HG03521 (cell line): ENCODE data around the gene VDR.

ENCODE experiments used
- ATAC-seq: cut with Tn5 transposase; IDR thresholded peaks from one replicate; pipeline ENCODE4 v1.9.1; 2021; ENCODE audit warnings: mild to moderate bottlenecking, moderate library complexity; ENCODE audit not compliant: unreplicated experiment

Gene VDR

DNA sequence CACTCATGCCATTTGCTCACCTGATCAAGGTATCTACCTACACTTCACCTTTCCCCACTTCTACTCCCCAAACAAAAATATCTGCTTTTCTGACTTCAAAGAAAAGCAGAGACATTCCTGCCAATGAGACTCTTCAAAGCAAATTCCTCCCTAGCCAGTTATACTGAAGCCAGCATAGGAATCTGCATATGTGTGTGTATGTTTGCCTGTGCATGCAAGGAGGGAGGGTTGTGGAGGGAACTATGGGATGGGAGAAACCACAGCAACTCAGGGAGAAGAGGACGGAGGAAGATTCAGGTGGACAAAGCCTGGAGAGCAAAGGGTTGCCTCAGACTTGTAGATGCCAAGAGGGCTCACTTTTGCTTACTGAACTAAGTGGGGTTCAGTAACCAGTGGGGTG, 26.4 kb upstream of the VDR start:
- no peak for ATAC-seq

DNA sequence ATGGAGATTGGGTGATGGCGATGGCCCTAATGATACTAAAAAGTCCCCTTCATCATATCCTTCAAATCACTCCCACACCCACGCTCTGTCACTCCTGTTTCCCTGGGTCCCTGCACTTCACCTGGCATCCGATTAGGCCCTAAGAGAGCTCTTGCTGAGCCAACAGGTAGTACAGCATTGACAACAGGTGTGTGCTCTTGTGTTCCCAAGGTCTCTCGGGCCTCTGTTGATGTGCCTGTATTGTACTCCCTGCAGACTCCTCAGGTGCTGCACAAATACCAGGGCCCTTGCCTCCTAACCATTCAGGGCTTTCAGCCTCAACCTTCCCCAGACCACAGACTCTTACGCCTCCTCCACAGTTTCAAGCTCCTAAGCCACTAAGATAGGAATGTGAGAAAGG, 25.8 kb upstream of the VDR start:
- ATAC-seq = no peak

DNA sequence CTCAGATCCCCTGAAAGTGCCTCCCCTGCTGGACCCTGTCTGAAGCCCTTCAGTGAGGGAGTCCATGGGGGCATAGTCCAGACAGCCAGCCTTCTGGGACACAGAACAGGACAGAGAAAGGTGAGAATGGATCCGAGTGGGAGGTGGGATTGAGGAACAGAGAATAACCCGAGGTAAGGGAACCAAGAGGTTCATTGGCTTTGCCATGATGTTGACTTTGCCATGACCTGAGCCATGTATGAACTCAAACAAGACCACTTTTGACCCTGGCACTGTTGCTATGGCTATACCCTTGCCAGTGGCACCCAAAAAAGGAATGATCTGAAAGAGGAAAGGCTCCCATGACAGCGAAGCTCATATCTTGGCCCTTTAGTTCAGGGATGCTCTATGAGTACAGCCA, 22.6 kb upstream of the VDR start:
- ATAC-seq = no peak

DNA sequence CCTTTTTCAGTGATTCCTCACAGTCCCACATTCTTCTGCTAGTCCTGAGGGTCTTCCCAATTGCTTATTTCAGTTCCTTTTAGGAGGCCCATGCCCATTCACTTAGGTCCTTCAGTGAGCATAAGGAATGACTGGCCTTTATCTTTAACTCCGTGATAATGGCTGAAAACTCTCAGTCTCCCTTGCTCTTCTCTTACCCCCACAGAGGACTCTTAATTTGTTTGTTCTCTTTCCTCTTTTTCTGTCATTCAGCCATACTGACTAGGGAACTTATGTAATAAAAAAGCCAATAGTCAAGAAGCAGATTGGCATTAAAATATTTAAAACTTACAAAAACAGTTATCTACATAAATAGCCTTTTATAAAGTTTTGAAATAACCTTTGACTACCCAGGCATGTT, 17.1 kb upstream of the VDR start:
- ATAC-seq = no peak

DNA sequence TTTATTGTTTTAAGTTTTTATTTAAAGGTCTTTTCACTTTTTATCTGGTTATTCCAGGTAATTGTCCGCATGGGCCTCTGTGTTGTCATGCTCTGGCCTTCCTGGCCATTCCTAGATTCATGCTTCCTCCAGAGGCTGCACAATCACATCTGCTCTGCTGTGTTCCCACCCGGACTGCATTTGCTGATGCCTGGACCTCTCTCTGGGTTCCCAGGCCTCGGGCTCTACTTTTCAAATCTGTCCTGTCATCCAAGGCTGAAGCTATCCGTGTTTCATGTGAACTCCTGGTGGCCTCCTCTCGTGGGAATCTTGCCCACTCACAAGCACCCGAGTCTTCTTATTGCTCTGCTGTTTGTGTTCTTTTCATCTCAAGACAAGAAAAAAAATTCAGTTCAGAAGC, 16.1 kb upstream of the VDR start:
- ATAC-seq = no peak

DNA sequence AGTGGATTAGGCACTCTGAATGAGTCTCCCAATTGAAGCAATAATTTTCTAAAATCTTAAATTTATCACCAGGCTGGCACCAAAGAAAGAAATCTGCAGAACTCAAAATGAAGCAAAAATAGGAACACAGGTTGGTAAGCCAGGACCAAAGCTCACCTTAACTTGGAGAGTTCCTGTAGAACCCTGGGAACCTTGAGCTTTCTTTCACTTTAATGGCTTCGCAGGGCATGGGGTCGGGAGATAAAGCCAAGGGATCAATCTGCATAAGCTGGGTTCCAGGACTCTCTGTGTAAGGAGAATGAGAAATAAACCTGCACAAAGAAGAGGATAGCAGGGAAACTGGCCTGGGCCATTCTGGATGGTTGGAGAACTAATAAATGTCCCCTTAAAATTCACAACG, 8.3 kb upstream of the VDR start:
- ATAC-seq = no peak

DNA sequence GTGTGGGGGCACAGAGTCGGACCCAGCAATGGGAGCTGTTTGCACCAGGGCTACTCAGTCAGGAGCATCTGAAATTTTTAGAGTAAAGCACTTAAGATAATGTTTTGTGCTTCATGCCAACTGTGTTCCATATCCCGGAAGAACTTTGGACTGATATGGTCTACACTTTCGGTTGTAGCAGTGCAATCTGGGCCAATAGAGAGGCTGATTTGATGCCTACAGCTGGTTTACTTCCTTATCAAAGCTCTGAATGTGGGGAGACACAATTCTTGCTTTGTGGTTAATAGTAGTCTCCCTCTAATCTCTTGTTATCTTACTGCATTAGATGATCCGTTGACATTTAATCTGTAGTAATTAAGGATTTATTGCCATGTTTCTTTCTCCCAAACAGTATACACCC, 7.8 kb upstream of the VDR start:
- no peak for ATAC-seq

DNA sequence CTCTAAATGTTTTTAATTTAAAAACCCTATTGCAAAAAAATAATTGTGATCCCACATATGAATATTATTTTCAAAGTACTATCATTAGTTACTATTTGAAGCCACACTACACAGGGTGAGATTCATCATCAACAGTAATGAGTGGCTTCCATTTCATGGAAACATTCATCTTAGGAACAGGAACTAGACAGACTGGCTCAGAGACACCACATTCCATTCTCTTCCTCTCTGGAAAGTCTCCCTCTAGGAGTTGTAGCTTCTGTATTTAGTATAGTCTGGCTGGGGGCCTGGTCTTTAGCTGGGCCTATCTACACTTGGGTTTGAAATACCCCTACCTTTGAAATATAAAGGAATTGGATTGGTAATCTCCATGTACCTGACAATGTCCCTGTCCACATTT, 6.2 kb upstream of the VDR start:
- ATAC-seq = no peak

DNA sequence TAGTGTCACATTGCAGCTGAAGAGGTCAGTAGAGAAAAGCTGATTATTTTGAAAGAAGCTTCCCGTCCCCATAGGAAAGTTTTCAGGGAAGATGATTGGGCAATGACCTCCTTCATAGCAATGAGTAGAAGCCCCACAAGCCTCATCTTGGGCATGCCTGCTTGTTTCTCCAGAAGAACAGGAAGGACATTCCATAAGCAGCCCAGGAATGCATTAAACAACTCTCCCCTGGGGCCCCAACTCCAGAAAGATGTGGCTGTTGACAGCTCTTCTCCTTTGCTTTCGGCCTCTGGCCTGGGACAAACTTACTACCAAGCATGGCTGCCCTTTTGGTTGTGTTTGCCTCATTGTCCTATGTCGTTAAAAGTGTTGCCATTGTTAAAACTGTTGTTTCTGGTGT, 5.7 kb upstream of the VDR start:
- no peak for ATAC-seq

DNA sequence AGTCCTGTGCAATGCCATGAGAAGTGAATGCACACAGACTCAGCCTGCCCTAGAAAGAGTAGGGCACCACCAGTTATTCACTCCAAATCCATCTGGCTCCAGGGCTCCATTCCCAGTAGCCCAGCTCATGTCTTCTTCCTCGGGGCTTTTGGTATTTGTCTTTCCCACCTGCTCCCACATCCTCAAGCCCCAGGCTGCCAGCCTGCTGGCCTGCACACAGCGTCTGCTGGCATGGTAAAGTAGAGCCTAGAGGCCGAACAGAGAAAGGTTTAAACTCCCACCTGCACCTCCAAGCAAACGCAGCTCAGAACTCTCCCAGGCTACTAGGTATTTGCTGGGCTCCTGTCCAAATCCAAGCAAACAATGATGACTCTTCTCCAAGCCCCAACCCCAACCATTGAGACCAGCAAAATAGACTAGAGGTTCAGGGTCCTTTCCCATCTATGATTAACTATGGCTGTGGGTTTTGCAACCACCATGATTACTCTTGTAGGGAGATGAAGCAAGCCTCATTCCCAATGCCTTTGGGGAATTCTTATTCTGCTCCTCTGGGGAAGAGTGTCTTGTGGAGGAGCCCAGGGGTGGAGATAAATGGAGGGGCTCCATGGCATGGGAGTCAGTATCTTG, 5.2 kb upstream of the VDR start:
- ATAC-seq = no peak

DNA sequence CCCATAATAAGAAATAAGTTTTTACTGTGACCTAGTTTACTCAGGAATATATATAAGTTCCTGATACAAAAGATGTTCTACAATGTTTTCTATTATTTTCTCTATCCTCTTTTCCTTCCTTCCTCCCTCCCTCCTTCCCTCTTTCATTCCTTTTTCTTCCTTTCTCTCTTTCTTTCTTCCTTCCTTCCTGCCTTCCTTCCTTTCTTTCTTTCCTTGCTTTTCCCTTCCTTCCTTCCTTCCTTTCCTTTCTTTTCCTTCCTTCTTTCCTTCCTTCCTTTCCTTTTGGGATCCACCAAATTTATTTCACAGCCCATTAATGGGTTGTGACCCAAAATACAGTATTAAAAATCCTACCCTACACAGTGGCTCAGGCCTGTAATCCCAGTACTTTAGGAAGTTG, 3.9 kb upstream of the VDR start:
- no peak for ATAC-seq

DNA sequence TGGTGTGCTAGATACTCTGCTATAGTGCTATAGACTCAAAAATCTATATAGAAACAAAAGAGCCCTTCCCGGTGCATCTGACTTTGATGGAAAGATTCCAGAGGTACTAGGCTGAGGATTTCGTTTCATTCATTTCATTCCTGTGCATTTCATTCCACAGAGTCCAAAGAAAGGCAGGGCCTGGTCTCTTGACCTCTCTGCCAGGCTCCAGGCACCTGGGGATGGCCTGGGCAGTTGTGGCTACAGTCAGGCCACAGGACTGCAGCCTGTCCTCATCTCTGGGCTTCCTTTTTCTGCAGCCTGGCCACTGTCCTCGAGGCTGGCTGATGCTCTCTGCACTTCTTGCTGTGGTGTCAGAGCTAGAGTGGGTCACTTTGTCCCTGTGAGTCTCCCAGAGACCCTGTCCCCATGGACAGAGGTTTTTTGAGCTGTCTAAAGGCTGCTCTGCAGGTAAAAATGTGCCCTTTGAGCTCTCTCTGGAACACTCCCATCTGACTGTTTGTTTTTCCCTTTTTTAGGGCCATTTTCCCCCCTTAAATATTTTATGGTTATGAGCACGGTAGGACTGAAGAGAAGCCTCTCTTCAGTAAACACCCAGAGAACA, 3.2 kb upstream of the VDR start:
- ATAC-seq = no peak

DNA sequence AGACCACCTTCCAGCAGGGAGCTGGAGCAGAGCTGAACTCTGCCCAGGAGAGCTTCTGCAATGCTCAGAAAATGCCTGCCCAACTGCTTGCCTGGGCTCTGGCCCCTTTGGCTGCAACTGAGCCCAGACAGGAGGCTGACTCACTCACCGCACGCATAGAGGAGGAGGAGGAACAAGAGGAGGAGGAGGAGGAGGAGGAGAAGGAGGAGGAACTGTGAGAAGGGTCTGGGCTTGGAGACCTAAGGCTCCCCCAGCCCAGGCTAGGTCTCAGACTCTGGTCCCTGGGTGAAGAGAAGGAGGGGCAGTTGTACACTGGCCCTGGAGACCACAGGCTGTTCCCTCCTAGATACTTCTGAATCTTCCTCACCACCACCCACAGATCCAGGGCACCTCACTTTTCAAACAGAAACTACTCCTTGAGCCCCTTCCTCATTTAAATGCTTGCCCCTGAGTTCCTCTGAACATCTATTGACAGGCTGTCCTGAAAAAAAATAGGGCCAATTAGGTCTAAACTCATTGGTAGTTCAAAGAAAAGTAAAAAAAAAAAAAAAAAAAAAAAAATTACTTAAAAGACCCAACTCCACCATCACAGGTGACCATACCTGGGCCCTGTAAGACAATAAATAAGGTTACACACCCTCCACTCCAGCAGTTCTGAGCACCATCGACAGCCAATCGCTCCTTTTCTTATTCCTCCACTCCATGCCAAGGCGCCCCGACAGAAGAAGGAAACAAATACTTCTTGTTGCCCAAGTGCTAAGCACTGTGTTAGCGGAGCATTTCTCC, 674 bp downstream of the VDR start:
- no peak for ATAC-seq

DNA sequence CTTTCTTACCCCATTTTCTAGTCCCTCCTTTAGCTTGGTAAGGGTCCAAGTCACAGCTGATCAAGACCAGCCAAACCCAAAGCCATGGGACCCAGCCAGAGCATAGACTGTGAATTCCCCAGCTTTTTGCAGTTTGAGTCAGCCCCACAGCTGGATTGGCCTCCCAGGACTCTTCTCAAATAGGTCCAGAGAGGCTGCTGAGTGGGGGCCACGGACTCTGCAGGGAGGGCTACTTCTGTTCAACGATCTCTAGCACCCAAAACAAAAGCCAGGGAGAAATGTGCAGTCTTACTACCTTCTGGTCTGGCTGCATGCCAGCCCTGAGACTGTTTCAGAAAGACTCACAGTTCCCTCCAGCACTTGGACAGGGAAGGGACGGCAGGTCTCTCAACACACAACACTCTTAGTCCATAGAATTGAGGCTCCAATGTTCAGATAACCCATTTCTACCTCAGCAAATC, 1.6 kb downstream of the VDR start:
- no peak for ATAC-seq

DNA sequence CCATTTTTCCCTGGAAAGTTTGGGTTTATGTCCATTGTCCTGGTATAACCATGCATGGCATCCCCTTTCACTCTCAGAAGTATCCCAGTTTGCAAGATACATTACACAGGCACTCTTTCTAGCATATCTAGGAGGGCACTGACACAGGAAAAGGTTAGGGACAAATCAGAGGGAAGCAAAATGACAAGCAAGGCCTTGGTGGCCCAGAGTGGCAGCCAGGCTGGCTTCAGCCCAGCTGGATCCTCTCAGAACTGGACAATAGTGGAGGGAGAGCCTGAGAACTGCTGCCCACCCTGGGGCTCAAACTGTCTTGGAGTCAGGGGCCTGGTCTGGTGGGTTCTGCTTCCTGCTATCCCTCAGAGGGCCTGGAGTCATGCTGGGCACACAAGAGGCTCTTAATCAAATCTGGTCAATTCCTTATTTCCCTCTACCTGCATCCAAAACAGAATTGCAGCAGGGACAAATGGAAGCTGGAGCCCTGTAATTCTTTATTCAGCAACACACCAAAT, 2.6 kb downstream of the VDR start:
- ATAC-seq = no peak

DNA sequence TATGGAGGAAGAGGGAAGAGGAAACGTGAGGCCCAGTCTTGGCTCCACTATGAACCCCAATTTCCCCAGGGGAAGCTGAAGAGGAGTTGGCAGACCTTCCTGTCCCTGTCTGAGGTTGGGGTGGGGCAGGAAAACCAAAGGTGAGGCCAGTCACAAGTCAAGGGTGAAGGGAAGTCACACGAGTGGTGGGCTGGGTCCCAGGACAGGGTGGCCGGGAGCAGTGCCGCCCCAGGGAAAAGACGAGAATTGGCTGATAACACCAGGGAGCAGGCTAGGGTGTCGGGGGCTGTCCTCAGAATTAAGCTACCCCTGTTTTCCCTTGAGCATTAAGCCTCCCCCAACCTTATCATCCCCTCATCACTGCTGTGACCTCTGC, 3.1 kb downstream of the VDR start:
- ATAC-seq = no peak

DNA sequence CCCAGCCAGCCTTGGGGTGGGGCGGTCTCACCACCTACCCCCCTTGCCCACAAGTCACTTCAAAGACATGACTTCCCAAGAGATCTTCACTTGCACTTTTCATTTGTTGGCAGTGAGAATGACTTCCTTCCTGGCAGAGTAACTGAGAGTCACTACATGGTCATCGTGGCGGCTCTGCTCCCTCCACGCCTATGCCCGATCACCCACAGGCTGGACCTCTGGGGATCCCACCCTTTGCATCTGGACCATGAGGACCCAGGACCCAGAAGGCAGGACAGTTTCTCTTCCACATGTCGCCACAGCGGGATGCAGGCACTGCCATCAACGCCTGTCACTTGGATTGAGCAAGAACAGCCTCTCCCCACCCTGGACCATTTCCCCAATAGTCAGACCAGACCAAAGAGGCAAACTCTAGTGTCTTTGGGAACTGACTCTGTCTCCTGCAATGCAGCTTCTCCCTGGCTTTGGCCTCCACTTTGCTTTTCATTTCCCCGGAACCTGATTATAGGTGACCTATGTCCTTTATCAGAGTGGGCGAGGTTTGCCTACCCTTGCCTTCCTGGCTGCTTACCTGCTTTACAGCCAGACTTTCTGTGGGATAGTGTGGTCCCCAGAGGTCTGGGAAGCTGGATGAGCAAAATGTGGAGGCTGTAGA, 3.6 kb downstream of the VDR start:
- ATAC-seq = no peak

DNA sequence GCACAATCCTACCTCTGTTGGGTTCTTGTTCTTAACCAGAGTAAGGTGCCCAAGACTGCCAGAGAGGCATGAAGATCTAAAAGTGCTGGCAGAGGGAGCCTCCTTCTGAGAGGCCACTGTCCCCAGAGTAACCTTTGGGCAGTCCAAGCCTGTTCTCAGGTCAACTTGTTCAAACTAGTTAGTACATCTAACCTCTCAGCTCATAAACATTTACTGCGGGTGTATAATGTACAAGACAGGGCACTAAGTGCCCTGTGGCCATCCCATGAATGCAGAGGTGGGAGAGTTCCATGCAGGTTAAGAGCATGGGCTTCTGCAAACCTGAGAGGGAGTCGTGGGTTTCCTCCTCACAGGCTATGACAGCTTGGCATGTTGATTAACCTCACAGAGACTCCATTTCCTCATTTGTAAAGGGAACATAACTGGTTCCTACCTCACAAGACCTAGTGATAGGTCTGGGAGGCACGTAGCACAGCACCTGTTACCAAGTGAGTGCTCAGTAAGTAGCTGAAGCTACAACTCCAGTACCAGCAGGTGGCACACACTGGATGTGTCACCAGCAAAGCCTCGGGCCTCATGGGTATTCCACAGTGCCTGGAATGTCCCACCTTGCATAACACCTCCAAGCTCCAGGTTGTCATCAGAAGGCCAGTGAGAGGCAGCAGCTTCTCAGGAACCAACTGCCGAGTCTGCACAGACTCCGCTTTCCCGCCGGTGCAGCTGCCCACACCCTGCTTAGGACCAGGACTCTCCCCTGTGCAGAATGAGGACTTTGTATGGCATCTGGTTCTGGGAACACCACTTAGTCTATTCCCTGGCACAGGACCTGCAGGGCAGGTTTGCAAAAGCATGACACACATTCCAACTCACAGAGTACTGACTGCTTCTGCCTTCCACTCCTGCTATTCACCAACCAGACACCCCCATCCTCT, 4.4 kb downstream of the VDR start:
- ATAC-seq = no peak

DNA sequence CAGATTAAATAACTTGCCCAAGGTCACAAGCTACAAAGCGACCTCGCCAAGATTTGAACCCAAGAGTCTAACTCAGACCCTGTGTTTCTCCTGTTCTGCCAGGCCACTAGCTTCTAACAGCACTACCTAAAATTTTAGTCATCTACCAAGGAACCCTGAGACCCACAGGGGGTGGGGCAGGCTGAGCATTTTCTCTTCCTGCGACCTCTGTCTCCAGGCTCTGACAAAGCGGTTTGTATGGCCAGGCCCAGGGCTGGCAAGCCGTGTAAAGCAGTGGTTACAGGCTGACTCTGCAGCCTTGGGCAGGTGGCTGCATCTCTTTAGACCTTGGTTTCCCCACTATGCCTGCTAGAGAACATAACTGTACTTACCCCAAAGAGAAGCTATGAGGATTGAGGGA, 5.3 kb downstream of the VDR start:
- ATAC-seq = no peak

DNA sequence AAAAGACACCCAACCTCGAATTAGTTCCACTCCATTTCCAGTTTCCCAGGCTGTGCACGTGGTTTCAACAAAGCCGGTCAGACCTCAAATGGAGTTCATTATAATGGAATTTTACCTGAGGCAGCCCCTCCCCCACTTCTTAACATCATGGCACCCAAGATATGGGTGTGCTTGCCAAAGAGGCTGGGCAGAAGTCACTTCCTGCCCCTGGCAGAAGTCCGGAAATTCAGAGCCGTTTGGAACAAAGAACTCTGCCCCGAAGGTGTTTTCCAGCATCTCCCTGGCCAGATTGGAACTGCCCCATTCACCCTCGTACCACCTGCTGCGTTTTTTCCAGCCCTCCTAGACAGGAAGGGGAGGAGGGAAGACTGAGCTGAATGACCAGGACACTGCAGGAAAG, 8.2 kb downstream of the VDR start:
- no peak for ATAC-seq

DNA sequence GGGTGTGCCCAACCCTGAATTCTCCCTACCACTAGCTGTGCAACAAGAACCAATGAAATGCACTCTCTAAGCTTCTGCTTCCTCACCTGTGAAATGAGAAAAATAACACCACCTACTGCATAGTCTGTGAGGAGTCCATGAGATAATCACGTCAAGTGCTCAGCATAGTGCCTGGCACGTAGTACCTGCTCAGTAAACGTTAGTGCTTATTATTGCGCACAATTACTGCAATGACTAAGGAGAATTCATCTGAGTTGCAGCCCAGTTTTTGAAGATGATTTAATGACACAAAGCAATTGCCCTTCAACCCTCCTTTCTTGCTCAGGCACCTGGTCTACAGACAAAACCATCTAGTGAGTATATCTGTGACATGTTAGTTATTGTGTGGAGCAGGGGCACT, 8.8 kb downstream of the VDR start:
- ATAC-seq = no peak
